Right kidney (tissue), 1 donor: ENCODE measurements around the gene NELFCD.
"Not testable (repeated sequence)": the region's sequence is repeated elsewhere in the genome, so short reads cannot be mapped to it uniquely, and the experiment has no call there.

Source experiments
- DNase-seq: peaks from one replicate; pipeline ENCODE4 v3.0.0-alpha.2; 2016

NELFCD gene

GRCh38 chr20:59024111-59024530 is 43.1 kb downstream of the NELFCD start:
- no peak for DNase-seq

- DNase-seq, result no peak
Measured at GRCh38 chr20:59025086-59025485, 44.0 kb downstream of the NELFCD start.

- no peak for DNase-seq
Measured at GRCh38 chr20:59025511-59025910, 44.5 kb downstream of the NELFCD start.

GRCh38 chr20:59026904-59027740 is 46.1 kb downstream of the NELFCD start:
- no peak for DNase-seq

GRCh38 chr20:59027741-59028320 is 46.8 kb downstream of the NELFCD start:
- DNase-seq, result no peak

GRCh38 chr20:59028812-59029211 is 47.8 kb downstream of the NELFCD start:
- no peak for DNase-seq

GRCh38 chr20:59030911-59031563 is 50.0 kb downstream of the NELFCD start:
- no peak for DNase-seq

- no peak for DNase-seq
Measured at GRCh38 chr20:59031564-59032022, 50.5 kb downstream of the NELFCD start.

- DNase-seq, result peak; percentile 94
Measured at GRCh38 chr20:59032023-59032712, 51.1 kb downstream of the NELFCD start, which contains the start of gene ATP5F1E. ATP5F1E (minus strand) TSS chr20:59032335; CDS start chr20:59032251, 84 bp downstream.

GRCh38 chr20:59032713-59033059 is 51.6 kb downstream of the NELFCD start:
- no peak for DNase-seq

- no peak for DNase-seq
Measured at GRCh38 chr20:59033093-59033492, 52.0 kb downstream of the NELFCD start.

GRCh38 chr20:59033616-59034165 is 52.6 kb downstream of the NELFCD start:
- DNase-seq, result no peak

GRCh38 chr20:59035381-59035780 is 54.3 kb downstream of the NELFCD start:
- no peak for DNase-seq

GRCh38 chr20:59037386-59037785 is 56.3 kb downstream of the NELFCD start:
- no peak for DNase-seq

GRCh38 chr20:59039233-59039632 is 58.2 kb downstream of the NELFCD start:
- DNase-seq, result no peak

GRCh38 chr20:59040667-59041066 is 59.6 kb downstream of the NELFCD start:
- no peak for DNase-seq

- not testable (repeated sequence) for DNase-seq
Measured at GRCh38 chr20:59041487-59041886, 60.4 kb downstream of the NELFCD start.

GRCh38 chr20:59042151-59042795 is 61.2 kb downstream of the NELFCD start, which contains the start of gene PRELID3B:
PRELID3B (minus strand) TSS chr20:59042786; CDS start chr20:59042730, 56 bp downstream.
- DNase-seq, result no peak

- DNase-seq, result peak; percentile 90
Measured at GRCh38 chr20:59042796-59043631, 62.0 kb downstream of the NELFCD start.

- DNase-seq, result no peak
Measured at GRCh38 chr20:59043698-59044097, 62.6 kb downstream of the NELFCD start.

GRCh38 chr20:59044295-59044694 is 63.2 kb downstream of the NELFCD start:
- DNase-seq, result no peak
